ENCODE data around the gene PCBD2.

DNA sequence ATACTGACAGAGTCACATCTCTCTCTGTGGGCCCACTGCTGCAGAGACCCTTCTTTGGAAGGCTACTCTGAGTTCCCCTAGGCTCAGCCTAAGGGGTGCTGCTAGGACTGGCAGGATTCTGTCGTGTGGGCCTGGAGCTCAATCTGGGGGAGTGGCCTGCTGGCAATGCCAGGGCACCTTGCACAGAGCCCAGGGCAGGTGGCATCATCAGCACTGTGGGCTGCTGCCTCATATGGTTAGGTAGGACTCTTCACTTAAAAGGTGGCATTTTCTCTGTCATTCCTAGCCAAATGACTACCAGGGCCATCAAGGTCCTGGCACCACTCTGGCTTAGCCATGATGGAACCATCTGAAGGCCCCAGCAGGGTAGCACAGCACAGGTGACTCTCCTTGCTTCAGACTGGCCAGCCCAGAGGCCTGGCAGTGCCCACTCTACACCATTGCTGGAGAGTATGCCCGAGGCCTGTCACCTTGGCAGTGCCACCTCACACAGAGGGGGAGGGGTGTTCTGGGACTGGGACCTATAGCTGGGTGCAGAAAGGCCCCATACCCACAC lies 107.2 kb downstream of the PCBD2 start:
- TF ChIP-seq EZH2 (IDR thresholded peaks at IDR 0.05; ENCODE audit: borderline replicate concordance, insufficient read depth, low read depth, low read length, poor library complexity, severe bottlenecking) = no peak
- TF ChIP-seq, protein P1, sequence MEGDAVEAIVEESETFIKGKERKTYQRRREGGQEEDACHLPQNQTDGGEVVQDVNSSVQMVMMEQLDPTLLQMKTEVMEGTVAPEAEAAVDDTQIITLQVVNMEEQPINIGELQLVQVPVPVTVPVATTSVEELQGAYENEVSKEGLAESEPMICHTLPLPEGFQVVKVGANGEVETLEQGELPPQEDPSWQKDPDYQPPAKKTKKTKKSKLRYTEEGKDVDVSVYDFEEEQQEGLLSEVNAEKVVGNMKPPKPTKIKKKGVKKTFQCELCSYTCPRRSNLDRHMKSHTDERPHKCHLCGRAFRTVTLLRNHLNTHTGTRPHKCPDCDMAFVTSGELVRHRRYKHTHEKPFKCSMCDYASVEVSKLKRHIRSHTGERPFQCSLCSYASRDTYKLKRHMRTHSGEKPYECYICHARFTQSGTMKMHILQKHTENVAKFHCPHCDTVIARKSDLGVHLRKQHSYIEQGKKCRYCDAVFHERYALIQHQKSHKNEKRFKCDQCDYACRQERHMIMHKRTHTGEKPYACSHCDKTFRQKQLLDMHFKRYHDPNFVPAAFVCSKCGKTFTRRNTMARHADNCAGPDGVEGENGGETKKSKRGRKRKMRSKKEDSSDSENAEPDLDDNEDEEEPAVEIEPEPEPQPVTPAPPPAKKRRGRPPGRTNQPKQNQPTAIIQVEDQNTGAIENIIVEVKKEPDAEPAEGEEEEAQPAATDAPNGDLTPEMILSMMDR (IDR thresholded peaks at IDR 0.05) = no peak

Measured in B cell (primary cell).